Stimulated activated CD8-positive, alpha-beta memory T cell treated with anti-CD3 and anti-CD28 coated beads, Interleukin-7, amount 100 ng/mL, for 4 hours (primary cell): ENCODE measurements around the gene MTMR8.

Source experiments
- DNase-seq, 2 donors: peaks; one replicate each; pipeline ENCODE4 v3.0.0-alpha.2; 2020; ENCODE audit warnings: low read depth in 2 of 2

MTMR8 gene

DNA sequence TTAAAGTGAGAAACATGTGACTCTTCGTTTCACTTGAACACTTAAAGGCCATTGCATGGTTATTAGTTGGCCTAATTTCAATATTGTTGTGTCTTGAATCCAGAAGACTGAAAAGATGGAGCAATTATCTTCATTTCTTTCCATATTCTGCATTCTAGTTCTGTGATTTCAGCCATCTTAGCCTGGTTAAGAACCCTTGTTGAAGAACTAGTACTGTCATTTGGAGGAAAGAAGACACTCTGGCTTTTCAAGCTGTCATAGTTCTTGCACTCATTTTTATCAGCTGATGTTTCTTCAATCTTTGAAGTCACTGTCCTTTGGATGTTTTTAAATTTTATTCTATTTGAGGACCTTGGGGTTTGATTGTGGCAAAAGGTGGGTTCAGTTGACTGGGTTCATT is 81.6 kb downstream of the MTMR8 start:
- DNase-seq, result no peak

DNA sequence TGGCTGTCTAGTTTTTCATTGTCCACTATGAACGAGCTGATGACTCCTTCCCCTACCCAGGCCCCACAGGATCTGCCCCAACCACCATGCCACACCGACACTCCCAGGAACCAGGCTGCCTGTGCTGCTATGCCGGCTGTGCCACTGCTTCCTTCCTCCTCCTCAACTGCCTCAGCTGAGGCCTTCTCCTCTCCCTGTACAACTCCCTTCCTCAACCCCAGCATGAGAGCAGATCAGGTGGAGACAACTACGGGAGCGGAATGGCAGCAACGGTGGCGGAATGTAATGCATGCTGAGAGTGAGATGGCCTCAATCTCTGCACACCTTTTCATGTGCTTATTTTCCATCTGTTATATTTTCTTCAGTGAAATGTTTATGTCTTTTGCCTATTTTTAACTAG is 88.5 kb downstream of the MTMR8 start:
- DNase-seq, result no peak

DNA sequence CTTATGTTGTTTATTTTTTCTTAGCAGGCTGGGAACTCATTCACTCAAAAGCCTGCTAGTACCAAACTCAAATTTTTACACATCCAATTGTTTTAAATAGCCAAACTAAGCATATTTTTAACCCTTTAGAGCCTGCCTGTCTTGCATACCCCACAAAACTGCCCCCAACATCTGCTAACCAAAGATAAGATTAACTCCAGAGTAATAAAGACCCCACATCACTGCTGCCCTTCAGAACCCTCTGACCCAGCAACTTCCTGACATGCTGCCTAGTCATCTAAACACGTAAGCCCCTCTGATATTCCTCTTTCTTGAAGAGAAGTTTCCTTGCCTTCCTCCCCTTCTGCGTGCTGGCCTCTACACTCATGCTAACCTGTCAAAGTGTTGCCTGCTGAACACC is 104.1 kb downstream of the MTMR8 start:
- DNase-seq, result no peak

DNA sequence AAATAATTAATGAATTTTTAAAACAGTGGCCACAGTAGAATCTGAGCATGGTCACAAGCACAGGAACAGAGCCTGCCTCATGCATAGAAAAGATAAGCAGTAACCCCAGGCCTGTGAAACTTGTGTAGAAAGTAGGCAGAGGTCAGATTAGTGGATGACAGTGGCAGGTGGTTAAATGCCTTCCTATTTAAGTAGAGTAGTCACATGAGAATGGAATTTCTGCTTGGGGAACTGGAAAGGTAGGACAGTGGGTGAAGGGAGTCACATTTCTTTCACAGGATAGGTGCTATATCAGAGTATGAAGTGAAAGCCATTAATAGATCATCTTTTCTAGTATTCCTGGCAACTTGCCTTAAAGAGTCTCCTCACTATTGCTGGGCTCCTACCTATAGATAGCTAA is 130.0 kb downstream of the MTMR8 start:
- DNase-seq, result no peak

DNA sequence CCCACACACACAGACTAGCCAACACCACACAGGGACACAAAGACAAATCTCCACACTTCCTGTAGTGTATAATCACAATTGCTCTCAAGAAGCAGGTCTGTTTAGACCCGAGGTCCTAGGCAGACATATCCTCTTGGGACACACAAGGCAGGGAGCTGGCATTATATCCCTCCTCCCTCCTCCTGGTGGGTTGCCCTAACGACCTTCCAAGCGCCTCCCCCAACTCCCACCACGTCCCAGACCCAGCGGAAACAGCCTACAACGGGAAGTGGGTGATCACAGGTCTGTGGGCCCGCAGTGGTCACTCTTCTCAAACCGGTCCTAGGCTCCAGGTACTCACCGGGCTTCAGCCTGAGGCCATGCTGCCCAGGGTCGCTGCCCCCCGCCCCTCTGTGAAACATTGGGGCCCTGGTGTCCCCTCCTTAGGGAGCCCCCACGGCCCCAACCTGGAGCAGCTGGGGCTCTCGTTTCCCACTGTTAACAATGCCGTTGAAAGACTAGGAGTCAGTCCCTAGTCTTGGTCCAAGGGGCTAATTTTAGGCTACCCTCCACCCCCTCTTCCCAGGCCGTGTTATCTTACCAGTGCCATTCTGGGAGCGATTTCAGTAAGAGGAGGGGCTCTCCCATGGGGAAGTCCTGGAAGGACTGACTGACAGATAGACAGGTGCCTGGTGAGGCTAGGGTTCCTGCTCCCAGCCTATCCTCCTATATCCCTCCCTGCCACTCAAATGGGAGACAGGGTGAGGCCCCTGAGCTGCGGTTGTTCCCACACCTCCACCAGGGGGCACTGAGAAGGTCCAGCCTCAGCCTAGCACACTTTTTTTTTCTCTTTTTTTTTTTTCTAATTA is 164.9 kb downstream of the MTMR8 start, which contains the start of gene ASB12:
TSS of gene ASB12 (minus strand) at position 485 of the 848 bp plus-strand sequence. CDS start 4,957 bp downstream, outside the sequence.
- no peak for DNase-seq

DNA sequence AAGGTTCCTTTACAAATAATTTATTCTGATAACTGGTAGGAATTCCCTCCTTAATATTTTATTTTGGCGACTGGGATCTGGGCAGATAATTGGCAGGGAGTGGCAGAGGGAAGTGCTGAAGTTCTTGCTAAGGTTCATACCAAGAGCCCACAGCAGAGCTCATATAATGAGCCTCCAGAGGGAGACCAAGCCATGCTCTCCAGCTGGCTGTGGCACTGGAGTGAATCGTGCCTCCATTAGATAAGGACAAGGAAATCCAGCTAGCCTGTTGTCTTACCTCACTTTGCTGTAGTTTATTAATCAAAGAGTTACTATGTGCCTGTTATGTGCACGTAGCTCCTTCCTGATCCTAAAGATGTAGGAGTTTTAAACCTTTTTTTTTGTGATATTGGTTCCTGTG is 166.1 kb downstream of the MTMR8 start:
- no peak for DNase-seq
